ENCODE measurements around the gene HOXB5. TPM values are rescaled to one million over a fixed set of nuclear protein-coding genes. Genes with fewer than 3 reads are reported as not detected.

The HOXB5 gene
- total and polyA plus RNA-seq, 10 of the 15 experiments (the other 5 are each of a cell fraction or from before 2014, with no cell fraction given), result not detected

- TF ChIP-seq, protein P1, sequence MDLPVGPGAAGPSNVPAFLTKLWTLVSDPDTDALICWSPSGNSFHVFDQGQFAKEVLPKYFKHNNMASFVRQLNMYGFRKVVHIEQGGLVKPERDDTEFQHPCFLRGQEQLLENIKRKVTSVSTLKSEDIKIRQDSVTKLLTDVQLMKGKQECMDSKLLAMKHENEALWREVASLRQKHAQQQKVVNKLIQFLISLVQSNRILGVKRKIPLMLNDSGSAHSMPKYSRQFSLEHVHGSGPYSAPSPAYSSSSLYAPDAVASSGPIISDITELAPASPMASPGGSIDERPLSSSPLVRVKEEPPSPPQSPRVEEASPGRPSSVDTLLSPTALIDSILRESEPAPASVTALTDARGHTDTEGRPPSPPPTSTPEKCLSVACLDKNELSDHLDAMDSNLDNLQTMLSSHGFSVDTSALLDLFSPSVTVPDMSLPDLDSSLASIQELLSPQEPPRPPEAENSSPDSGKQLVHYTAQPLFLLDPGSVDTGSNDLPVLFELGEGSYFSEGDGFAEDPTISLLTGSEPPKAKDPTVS (IDR thresholded peaks at IDR 0.05; ENCODE audit: low read depth, low read length), result no peak
- no peak for TF ChIP-seq EED (IDR thresholded peaks at IDR 0.05; ENCODE audit: low read depth)
- no peak for TF ChIP-seq RFX5 (IDR thresholded peaks at IDR 0.05; ENCODE audit: low read depth, low read length)
- TF ChIP-seq, protein P2, sequence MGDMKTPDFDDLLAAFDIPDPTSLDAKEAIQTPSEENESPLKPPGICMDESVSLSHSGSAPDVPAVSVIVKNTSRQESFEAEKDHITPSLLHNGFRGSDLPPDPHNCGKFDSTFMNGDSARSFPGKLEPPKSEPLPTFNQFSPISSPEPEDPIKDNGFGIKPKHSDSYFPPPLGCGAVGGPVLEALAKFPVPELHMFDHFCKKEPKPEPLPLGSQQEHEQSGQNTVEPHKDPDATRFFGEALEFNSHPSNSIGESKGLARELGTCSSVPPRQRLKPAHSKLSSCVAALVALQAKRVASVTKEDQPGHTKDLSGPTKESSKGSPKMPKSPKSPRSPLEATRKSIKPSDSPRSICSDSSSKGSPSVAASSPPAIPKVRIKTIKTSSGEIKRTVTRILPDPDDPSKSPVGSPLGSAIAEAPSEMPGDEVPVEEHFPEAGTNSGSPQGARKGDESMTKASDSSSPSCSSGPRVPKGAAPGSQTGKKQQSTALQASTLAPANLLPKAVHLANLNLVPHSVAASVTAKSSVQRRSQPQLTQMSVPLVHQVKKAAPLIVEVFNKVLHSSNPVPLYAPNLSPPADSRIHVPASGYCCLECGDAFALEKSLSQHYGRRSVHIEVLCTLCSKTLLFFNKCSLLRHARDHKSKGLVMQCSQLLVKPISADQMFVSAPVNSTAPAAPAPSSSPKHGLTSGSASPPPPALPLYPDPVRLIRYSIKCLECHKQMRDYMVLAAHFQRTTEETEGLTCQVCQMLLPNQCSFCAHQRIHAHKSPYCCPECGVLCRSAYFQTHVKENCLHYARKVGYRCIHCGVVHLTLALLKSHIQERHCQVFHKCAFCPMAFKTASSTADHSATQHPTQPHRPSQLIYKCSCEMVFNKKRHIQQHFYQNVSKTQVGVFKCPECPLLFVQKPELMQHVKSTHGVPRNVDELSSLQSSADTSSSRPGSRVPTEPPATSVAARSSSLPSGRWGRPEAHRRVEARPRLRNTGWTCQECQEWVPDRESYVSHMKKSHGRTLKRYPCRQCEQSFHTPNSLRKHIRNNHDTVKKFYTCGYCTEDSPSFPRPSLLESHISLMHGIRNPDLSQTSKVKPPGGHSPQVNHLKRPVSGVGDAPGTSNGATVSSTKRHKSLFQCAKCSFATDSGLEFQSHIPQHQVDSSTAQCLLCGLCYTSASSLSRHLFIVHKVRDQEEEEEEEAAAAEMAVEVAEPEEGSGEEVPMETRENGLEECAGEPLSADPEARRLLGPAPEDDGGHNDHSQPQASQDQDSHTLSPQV (IDR thresholded peaks at IDR 0.05), result no peak
- TF ChIP-seq IRF5 (IDR thresholded peaks at IDR 0.05; ENCODE audit: borderline replicate concordance), result no peak
- TF ChIP-seq CBFB (IDR thresholded peaks at IDR 0.05; ENCODE audit: low read depth), result no peak
Measured at GRCh38 chr17:48627623-48628521, 34.3 kb upstream of the HOXB5 start (continued).

Data from GM12878 (cell line).